ENCODE results near the gene ADGRG6.
A peak's percentile ranks its signal among the peaks of the same experiment; 100 is the strongest.

DNA sequence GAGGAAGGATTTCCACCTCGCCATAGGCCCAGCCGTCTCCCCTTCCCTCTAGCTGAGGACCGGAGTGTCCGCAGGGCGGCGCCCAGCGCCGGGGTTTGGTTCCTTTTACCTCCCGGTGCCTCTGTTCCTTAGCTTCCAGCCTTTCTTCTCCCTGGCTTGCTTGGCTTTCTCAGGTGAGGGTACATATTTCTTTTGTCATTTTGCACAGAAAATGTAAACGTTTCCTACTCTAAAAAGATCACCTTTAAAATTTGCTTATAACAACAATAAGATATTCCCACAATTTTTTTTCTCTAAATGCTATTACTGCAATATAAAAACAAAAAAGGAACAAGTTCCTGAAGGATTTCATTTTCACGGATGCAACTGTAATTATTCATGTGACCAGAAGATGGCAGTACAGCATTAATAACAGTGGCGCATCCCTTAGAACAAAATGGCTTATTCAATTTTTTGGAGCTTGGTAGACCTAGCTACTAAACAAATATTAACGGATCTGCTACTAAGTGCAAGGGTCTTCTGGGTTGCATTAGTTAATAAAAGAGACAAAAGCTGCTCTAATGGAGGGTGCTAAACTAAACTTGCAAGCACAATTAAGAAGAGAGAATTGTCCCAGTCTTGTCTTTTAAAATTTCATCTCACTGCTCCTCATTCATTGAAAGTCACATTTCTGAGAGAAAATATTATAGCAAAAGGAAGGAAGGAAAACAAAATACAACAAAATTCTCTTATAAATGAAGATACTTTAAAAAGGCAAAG is 172.9 kb downstream of the ADGRG6 start:
- TF ChIP-seq, protein P1, sequence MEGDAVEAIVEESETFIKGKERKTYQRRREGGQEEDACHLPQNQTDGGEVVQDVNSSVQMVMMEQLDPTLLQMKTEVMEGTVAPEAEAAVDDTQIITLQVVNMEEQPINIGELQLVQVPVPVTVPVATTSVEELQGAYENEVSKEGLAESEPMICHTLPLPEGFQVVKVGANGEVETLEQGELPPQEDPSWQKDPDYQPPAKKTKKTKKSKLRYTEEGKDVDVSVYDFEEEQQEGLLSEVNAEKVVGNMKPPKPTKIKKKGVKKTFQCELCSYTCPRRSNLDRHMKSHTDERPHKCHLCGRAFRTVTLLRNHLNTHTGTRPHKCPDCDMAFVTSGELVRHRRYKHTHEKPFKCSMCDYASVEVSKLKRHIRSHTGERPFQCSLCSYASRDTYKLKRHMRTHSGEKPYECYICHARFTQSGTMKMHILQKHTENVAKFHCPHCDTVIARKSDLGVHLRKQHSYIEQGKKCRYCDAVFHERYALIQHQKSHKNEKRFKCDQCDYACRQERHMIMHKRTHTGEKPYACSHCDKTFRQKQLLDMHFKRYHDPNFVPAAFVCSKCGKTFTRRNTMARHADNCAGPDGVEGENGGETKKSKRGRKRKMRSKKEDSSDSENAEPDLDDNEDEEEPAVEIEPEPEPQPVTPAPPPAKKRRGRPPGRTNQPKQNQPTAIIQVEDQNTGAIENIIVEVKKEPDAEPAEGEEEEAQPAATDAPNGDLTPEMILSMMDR (conservative IDR thresholded peaks at IDR 0.05; ENCODE audit: low read length) = peak; percentile 96
- TF ChIP-seq EZH2phosphoT487 (IDR thresholded peaks at IDR 0.05; ENCODE audit: borderline replicate concordance) = no peak
